Activated CD4-positive, alpha-beta memory T cell treated with anti-CD3 and anti-CD28 coated beads, Interleukin-2, amount 10 ng/mL, durations not matched to agents 7 days and 5 days (primary cell): Measurements from ENCODE around the gene PRM3. TPM values are rescaled to one million over a fixed set of nuclear protein-coding genes. Genes with fewer than 3 reads are reported as not detected.
"Not testable (repeated sequence)": the region's sequence is repeated elsewhere in the genome, so short reads cannot be mapped to it uniquely, and the experiment has no call there.

Source experiments
- CTCF ChIA-PET: fragments of 350-600 bp; sonication (Branson Sonifier 250); formaldehyde crosslinking; loops from one replicate; lab custom pipeline; 2021; ENCODE audit warnings: antibody characterized with exemption, inconsistent platforms; lab: Charles Lee
- POLR2A ChIA-PET: fragments of 350-600 bp; sonication (Branson Sonifier 250); formaldehyde crosslinking; loops from one replicate; lab custom pipeline; 2021; ENCODE audit warnings: antibody characterized with exemption; lab: Charles Lee
- DNase-seq: peaks from one replicate; pipeline ENCODE4 v3.0.0-alpha.2; 2020
- H3K27ac Mint-ChIP-seq: one replicate; pipeline ENCODE4 v1.8.0; 2021; ENCODE audit warnings: mild to moderate bottlenecking, mixed read lengths
- H3K27me3 Mint-ChIP-seq: one replicate; pipeline ENCODE4 v1.8.0; 2021; ENCODE audit warnings: mixed read lengths
- H3K36me3 Mint-ChIP-seq: one replicate; pipeline ENCODE4 v1.8.0; 2021; ENCODE audit warnings: low read depth, mixed read lengths
- H3K4me1 Mint-ChIP-seq: one replicate; pipeline ENCODE4 v1.8.0; 2021; ENCODE audit warnings: mixed read lengths
- H3K4me3 Mint-ChIP-seq: one replicate; pipeline ENCODE4 v1.8.0; 2021; ENCODE audit warnings: mild to moderate bottlenecking, mixed read lengths
- H3K9me3 Mint-ChIP-seq: one replicate; pipeline ENCODE4 v1.8.0; 2021; ENCODE audit warnings: mixed read lengths
- total RNA-seq, 2 experiments: library from RNA; stranded (reverse); gene quantifications; one replicate each; pipeline ENCODE4 v1.2.3, GENCODE V29; 2021

Gene PRM3
- total RNA-seq, 2 experiments from 2014 or later: not detected

- ChIA-PET POLR2A (no interaction called here), CTCF (no interaction called here)
- Mint-ChIP-seq H3K36me3 (no peaks in the 10 kb centered on the region), H3K27ac (no peak overlapping the region), H3K9me3 (no peaks in the 10 kb centered on the region), H3K27me3 (peaks cover 67% of the 10 kb centered on the region), H3K4me3 (no peak overlapping the region), H3K4me1 (peaks cover 8% of the 10 kb centered on the region)
- DNase-seq: no peak
These were observed 16.9 kb upstream of the PRM3 start for GRCh38 chr16:11290102-11290893.

DNA sequence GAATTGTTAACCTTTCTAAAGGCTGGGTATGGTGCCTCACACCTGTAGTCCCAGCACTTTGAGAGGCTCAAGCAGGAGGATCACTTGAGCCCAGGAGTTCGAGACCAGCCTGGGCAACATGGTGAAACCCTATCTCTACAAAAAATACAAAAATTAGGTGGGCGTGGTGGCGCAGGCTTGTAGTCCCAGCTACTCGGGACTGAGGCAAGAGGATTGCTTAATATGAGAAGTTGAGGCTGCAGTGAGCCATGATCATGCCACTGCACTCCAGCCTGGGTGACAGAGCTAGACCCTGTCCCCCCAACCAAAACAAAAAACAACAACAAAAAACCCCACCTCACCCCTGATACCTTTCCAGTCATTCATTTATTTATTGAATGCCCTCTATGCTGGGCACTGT, 16.3 kb upstream of the PRM3 start:
- H3K36me3 Mint-ChIP-seq, DNase-seq, H3K4me1 Mint-ChIP-seq, H3K9me3 Mint-ChIP-seq, POLR2A ChIA-PET, H3K27ac Mint-ChIP-seq, CTCF ChIA-PET, H3K4me3 Mint-ChIP-seq: not testable (repeated sequence)
- H3K27me3 Mint-ChIP-seq: peaks cover 65% of the 10 kb centered on the region

DNA sequence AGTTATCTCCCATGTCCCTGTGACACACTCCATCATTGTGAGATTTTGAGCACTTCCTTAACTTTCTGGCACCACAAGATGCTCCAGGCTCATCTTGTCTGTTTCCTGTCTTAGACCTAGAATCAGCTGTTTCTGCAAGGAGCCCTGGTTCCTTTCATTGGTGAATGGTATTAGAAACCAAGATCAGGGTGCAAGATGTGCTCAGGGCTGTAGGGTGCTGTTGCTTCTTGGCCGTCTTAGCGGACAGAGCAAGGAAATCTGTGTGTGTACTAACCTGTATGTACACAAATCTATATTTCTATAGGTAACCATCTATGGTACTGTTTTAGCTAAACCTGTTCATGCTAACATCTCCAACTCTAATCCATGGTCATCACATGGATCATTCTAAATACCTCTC, 15.8 kb upstream of the PRM3 start:
- CTCF ChIA-PET: no interaction called here
- no peak for DNase-seq
- no peak overlapping the region for H3K4me3 Mint-ChIP-seq
- POLR2A ChIA-PET: no interaction called here
- H3K27me3 Mint-ChIP-seq: peaks cover 65% of the 10 kb centered on the region
- no peak overlapping the region for H3K27ac Mint-ChIP-seq
- peaks cover 8% of the 10 kb centered on the region for H3K4me1 Mint-ChIP-seq
- no peaks in the 10 kb centered on the region for H3K36me3 Mint-ChIP-seq
- no peaks in the 10 kb centered on the region for H3K9me3 Mint-ChIP-seq

- ChIA-PET POLR2A (interaction anchor here (2.0 kb wide), 1 partner anchor 12 kb away, joined by 5 read pairs; no protein-coding TSS in a partner anchor), CTCF (no interaction called here)
- H3K4me3 Mint-ChIP-seq: no peak overlapping the region
- H3K36me3 Mint-ChIP-seq: no peaks in the 10 kb centered on the region
- H3K27me3 Mint-ChIP-seq: peaks cover 52% of the 10 kb centered on the region
- no peak for DNase-seq
- no peak overlapping the region for H3K27ac Mint-ChIP-seq
- H3K4me1 Mint-ChIP-seq: peaks cover 8% of the 10 kb centered on the region
- no peaks in the 10 kb centered on the region for H3K9me3 Mint-ChIP-seq
These were observed 12.4 kb upstream of the PRM3 start for GRCh38 chr16:11285842-11286241.

- POLR2A ChIA-PET: interaction anchor here (2.0 kb wide), 1 partner anchor 14 kb away, joined by 5 read pairs; no protein-coding TSS in a partner anchor
These were observed 10.4 kb upstream of the PRM3 start for GRCh38 chr16:11283820-11284248.

GRCh38 chr16:11280616-11281522, 7.4 kb upstream of the PRM3 start, which contains the start of gene PRM1:
TSS of gene PRM1 (minus strand) at chr16:11281330. CDS start at chr16:11281238, 92 bp downstream.
- H3K4me3 Mint-ChIP-seq: no peak within 1 kb of the TSS
- H3K36me3 Mint-ChIP-seq: no peaks in the 10 kb centered on the region
- peaks cover 2% of the 10 kb centered on the region for H3K4me1 Mint-ChIP-seq
- POLR2A ChIA-PET: no interaction called here
- no peaks in the 10 kb centered on the region for H3K9me3 Mint-ChIP-seq
- peaks cover 42% of the 10 kb centered on the region for H3K27me3 Mint-ChIP-seq
- H3K27ac Mint-ChIP-seq: no peak within 1 kb of the TSS
- no peak for DNase-seq
- CTCF ChIA-PET: no interaction called here

More at GRCh38 chr16:11283820-11284248, 10.4 kb upstream of the PRM3 start:
- no peak overlapping the region for H3K4me3 Mint-ChIP-seq
- H3K36me3 Mint-ChIP-seq: no peaks in the 10 kb centered on the region
- no peak overlapping the region for H3K27ac Mint-ChIP-seq
- H3K4me1 Mint-ChIP-seq: peaks cover 8% of the 10 kb centered on the region
- DNase-seq: no peak
- CTCF ChIA-PET: interaction anchor here (0.6 kb wide), 1 partner anchor 811 kb away, joined by 3 read pairs; no protein-coding TSS in a partner anchor
- peaks cover 45% of the 10 kb centered on the region for H3K27me3 Mint-ChIP-seq
- no peaks in the 10 kb centered on the region for H3K9me3 Mint-ChIP-seq

DNA sequence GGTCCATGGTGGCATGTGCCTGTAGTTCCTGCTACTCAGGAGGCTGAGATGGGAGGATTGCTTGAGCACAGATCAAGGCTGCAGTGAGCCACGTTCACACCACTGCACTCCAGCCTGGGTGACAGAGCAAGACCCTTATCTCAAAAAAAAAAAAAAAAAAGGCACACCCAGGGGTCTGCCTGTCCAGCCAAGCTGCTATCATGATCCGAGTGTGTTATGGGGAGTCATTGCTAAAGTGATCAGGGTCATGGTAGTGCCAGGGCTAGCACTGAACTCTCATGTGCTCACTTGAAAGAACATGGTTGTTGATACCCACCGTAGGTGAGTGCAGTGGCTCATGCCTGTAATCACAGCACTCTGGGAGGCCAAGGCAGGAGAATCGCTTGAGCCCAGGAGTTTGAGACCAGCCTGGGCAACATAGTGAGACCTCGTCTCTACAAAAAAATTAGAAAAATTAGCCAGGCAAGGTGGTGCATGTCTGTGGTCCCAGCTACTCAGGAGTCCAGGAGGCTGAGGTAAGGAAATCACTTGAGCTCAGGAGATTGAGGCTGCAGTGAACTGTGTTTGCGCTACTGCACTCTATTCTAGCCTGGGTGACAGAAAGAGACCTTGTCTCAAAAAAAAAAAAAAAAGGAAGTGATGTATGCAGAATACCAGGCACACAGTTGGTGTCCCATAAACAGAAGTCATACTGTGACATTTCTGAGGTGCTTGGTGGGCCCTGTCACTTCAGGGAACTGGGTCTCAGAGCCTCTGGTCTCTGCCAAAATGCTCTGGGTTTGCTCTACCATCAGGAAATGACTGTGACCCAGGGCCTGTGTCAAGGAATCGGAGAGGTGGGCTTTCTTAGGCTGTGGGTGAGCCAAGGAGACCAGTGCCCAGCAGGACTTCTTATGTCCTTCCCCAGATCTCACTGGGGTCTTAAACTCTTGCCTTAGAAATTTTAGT, 5.5 kb upstream of the PRM3 start:
- Mint-ChIP-seq H3K27ac (no peak overlapping the region), H3K9me3 (no peaks in the 10 kb centered on the region), H3K27me3 (peaks cover 31% of the 10 kb centered on the region), H3K4me3 (no peak overlapping the region), H3K36me3 (no peaks in the 10 kb centered on the region), H3K4me1 (no peaks in the 10 kb centered on the region)
- ChIA-PET CTCF (no interaction called here), POLR2A (no interaction called here)
- no peak for DNase-seq

- H3K36me3 Mint-ChIP-seq: no peaks in the 10 kb centered on the region
- POLR2A ChIA-PET: no interaction called here
- H3K4me3 Mint-ChIP-seq: no peak overlapping the region
- no peak overlapping the region for H3K27ac Mint-ChIP-seq
- no peak for DNase-seq
- H3K9me3 Mint-ChIP-seq: no peaks in the 10 kb centered on the region
- no peaks in the 10 kb centered on the region for H3K4me1 Mint-ChIP-seq
- CTCF ChIA-PET: no interaction called here
- H3K27me3 Mint-ChIP-seq: peaks cover 28% of the 10 kb centered on the region
These were observed 4.3 kb upstream of the PRM3 start for GRCh38 chr16:11277607-11278337.

DNA sequence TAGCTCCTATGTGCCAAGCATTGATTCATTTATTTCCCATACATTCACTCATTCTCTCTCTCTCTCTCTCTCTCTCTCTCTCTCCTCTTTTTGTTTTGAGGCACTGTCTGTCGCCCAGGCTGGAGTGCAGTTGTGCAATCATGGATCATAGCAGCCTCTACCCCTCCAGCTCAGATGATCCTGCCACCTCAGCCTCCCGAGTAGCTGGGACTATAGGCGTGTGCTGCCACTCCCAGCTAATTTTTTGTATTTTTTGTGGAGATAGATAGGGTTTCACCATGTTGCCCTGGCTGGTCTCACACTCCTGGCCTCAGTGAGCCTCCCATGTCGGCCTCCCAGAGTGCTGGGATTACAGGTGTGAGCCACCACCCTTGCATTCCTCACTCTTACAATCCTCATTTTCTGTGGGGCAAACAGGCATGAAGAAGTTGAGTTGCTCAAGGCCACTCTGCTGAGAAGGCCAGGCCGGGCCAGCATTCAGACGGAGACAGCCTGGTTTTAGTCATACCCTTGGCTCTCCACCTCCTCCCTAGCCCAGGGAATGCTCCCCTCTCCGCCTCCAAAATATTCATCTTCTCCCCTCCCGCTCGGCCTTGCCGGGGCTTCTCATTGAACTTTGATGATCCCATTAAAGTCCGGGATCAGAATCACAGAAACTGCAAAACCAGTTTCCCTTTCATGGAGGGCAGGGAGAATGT, 3.6 kb upstream of the PRM3 start:
- Mint-ChIP-seq H3K4me1 (no peaks in the 10 kb centered on the region), H3K4me3 (no peak overlapping the region), H3K27me3 (peaks cover 27% of the 10 kb centered on the region), H3K36me3 (no peaks in the 10 kb centered on the region), H3K9me3 (no peaks in the 10 kb centered on the region), H3K27ac (no peak overlapping the region)
- CTCF ChIA-PET: no interaction called here
- POLR2A ChIA-PET: no interaction called here
- no peak for DNase-seq

GRCh38 chr16:11276143-11276895, 2.9 kb upstream of the PRM3 start, which contains the start of gene PRM2:
TSS of gene PRM2 (minus strand) at chr16:11276480. CDS start at chr16:11276370, 110 bp downstream.
- DNase-seq: no peak
- ChIA-PET CTCF (no interaction called here), POLR2A (no interaction called here)
- Mint-ChIP-seq H3K4me3 (no peak within 1 kb of the TSS), H3K9me3 (no peaks in the 10 kb centered on the region), H3K36me3 (no peaks in the 10 kb centered on the region), H3K27me3 (peaks cover 26% of the 10 kb centered on the region), H3K27ac (no peak within 1 kb of the TSS), H3K4me1 (no peaks in the 10 kb centered on the region)

DNA sequence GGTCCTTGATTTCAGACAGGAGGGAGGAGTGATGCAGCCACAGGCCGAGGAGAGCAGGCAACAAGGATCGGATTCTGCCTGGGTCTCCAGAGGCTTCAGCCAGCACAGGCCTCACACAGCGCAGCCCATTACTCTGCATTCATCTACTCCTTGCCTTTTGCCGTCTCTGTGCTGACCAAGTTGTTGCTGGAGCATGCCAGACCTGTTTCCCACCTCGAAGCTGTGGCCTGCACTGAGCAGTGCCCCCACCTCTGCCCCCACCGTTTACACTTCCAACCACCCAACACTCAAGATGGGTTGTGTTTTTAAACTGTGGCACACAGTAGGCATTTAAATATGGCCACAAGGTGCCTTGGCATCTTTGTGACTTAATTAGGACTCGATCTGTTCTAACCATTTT, 1.5 kb upstream of the PRM3 start:
- ChIA-PET CTCF (no interaction called here), POLR2A (no interaction called here)
- Mint-ChIP-seq H3K27ac (no peak overlapping the region), H3K36me3 (no peaks in the 10 kb centered on the region), H3K4me1 (no peaks in the 10 kb centered on the region), H3K4me3 (no peak overlapping the region), H3K27me3 (peaks cover 30% of the 10 kb centered on the region), H3K9me3 (no peaks in the 10 kb centered on the region)
- DNase-seq: no peak
